ENCODE results near the gene ABHD17A.
A peak's percentile ranks its signal among the peaks of the same experiment; 100 is the strongest.

GRCh38 chr19:1862424-1863327 lies 22.6 kb downstream of the ABHD17A start:
- TF ChIP-seq SPI1 (IDR thresholded peaks at IDR 0.05; ENCODE audit: borderline replicate concordance, low read depth, low read length) = no peak
- TF ChIP-seq KDM1A (IDR thresholded peaks at IDR 0.05) = peak in 1 of 2 experiments; percentile 29; a peak in 1 of 4 replicates
- no peak for TF ChIP-seq SAFB (IDR thresholded peaks at IDR 0.05; ENCODE audit: borderline replicate concordance, low read depth, low read length)
- TF ChIP-seq COPS2 (conservative IDR thresholded peaks at IDR 0.05) = no peak
- TF ChIP-seq ATF2 (CRISPR knock-in tag; IDR thresholded peaks at IDR 0.05) = no peak
- no peak for TF ChIP-seq CREB1 (IDR thresholded peaks at IDR 0.05)
- no peak for TF ChIP-seq CREB1 (CRISPR knock-in tag; IDR thresholded peaks at IDR 0.05)
- TF ChIP-seq TBL1XR1 (IDR thresholded peaks at IDR 0.05; ENCODE audit: low read length in 2 of 2) = no peak
- no peak for TF ChIP-seq SIRT6 (IDR thresholded peaks at IDR 0.05; ENCODE audit: low read depth, low read length)
- no peak for TF ChIP-seq ZNF197 (CRISPR knock-in tag; IDR thresholded peaks at IDR 0.05; ENCODE audit: low read depth)
- TF ChIP-seq, protein P1, sequence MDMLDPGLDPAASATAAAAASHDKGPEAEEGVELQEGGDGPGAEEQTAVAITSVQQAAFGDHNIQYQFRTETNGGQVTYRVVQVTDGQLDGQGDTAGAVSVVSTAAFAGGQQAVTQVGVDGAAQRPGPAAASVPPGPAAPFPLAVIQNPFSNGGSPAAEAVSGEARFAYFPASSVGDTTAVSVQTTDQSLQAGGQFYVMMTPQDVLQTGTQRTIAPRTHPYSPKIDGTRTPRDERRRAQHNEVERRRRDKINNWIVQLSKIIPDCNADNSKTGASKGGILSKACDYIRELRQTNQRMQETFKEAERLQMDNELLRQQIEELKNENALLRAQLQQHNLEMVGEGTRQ (CRISPR knock-in tag; IDR thresholded peaks at IDR 0.05) = no peak
- peak; percentile 36 for TF ChIP-seq ZFX (CRISPR knock-in tag; IDR thresholded peaks at IDR 0.05)

Measured in K562 (cell line).